Measurements from ENCODE around the gene ASIC2. TPM values are rescaled to one million over a fixed set of nuclear protein-coding genes. Genes with fewer than 3 reads are reported as not detected.

ASIC2 gene
- total RNA-seq = under 0.01 TPM in 1 of 2 replicates, not detected in the other

DNA sequence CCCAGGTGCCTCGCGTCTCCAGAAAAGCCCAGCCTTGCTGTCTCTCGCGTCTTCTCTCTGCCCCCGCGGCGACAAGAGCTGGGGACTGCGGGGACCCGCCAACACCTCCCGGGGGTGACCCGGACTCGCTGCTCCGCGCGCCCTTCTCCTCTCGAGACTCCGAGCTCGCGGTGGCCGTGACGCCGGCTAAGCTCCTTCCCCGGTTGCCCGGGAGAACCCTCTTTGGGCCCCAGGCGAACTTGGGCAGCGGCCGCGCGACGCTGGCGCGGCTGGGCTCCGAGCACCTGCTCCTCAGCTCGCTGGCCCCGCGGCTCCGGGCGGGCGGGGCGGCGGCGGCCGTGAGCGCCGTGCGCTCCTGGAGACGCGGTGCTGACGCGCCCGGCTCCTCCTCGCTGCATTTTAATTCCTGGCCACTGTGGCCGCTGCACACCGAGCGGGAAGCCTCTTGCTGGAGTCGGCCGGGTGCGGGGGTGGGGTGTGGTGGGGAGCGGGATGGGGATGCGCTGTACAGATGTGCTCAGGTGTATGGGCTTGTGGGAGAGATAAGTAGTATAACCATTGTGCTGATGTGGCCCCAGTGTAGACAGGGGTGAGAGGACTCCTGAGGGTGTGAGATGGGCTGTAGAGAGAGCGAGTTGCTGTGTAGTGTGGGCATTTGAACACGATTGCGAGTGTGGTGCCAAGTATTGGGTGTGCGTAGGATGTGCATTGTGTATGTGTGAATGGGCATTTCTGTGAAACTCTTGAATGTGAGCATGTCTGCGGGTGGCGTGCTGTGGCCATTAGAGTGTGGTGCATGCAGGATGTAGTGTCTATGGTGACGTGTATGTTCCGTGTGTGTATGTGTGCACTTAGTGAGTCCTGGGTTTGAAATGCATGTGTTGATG is at the start of gene ASIC2:
Gene ASIC2 (minus strand): TSS at position 315 of the 887 bp plus-strand sequence.

